Mesodermal cell (in vitro differentiated cells): ENCODE data around the gene DAPK2.
A peak's percentile ranks its signal among the peaks of the same experiment; 100 is the strongest.

ENCODE experiments used
- H3K27ac ChIP-seq: 2 replicates; pipeline ENCODE4 v1.7.0; 2013; ENCODE audit warnings: mild to moderate bottlenecking, low read depth, low read length, moderate library complexity; ENCODE audit not compliant: severe bottlenecking
- H3K36me3 ChIP-seq: 2 replicates; pipeline ENCODE4 v1.7.1; 2013; ENCODE audit warnings: mild to moderate bottlenecking, low read length, moderate library complexity; ENCODE audit not compliant: control insufficient read depth, insufficient read depth
- H3K4me1 ChIP-seq: one replicate; pipeline ENCODE4 v1.7.1; 2013; ENCODE audit warnings: mild to moderate bottlenecking, low read length; ENCODE audit not compliant: insufficient read depth, control insufficient read depth, poor library complexity, severe bottlenecking
- H3K4me3 ChIP-seq: 2 replicates; pipeline ENCODE4 v1.7.0; 2013; ENCODE audit warnings: low read length, control low read depth, mild to moderate bottlenecking; ENCODE audit not compliant: insufficient read depth, poor library complexity, severe bottlenecking; ENCODE audit errors: extremely low read depth
- H3K9me3 ChIP-seq: 2 replicates; pipeline ENCODE4 v1.7.1; 2013; ENCODE audit warnings: mild to moderate bottlenecking, low read length, moderate library complexity; ENCODE audit not compliant: control insufficient read depth
- WGBS, 2 experiments: methylation state at CpG; one replicate each; pipeline ENCODE4 v1.1.5; 2013; ENCODE audit warnings: missing lambda C conversion rate in 2 of 2; ENCODE audit not compliant: insufficient coverage in 2 of 2; 5-methylcytosine and 5-hydroxymethylcytosine counted together

The DAPK2 gene

GRCh38 chr15:63880744-63881143 is 165.5 kb downstream of the DAPK2 start:
- Histone ChIP-seq H3K27ac (no peak overlapping the region), H3K4me3 (no peak overlapping the region), H3K36me3 (no peaks in the 10 kb centered on the region), H3K9me3 (no peaks in the 10 kb centered on the region), H3K4me1 (peaks cover 4% of the 10 kb centered on the region)
- 91% methylated on average over 2 of the region's 5 CpGs; no CpG with 5 or more reads in 1 of the 2 experiments for WGBS, 2 experiments

- Histone ChIP-seq H3K9me3 (no peaks in the 10 kb centered on the region), H3K36me3 (no peaks in the 10 kb centered on the region), H3K27ac (no peak overlapping the region), H3K4me1 (peaks cover 4% of the 10 kb centered on the region), H3K4me3 (no peak overlapping the region)
- WGBS, 2 experiments, result 83 to 88% methylated on average over 1 of the region's 1 CpG
These were observed 166.3 kb downstream of the DAPK2 start for GRCh38 chr15:63879995-63880394.

- WGBS, 2 experiments, result 0% methylated on average over 1 of the region's 3 CpGs; no CpG with 5 or more reads in 1 of the 2 experiments
- Histone ChIP-seq H3K36me3 (no peaks in the 10 kb centered on the region), H3K27ac (no peak overlapping the region), H3K4me1 (peaks cover 4% of the 10 kb centered on the region), H3K9me3 (no peaks in the 10 kb centered on the region), H3K4me3 (no peak overlapping the region)
These were observed 167.1 kb downstream of the DAPK2 start for GRCh38 chr15:63879211-63879610.

GRCh38 chr15:63877713-63878271 is 168.5 kb downstream of the DAPK2 start:
- H3K4me1 ChIP-seq, result peaks cover 6% of the 10 kb centered on the region
- no peaks in the 10 kb centered on the region for H3K9me3 ChIP-seq
- no peak overlapping the region for H3K27ac ChIP-seq
- no peaks in the 10 kb centered on the region for H3K36me3 ChIP-seq
- 93% methylated on average over 3 of the region's 5 CpGs; no CpG with 5 or more reads in 1 of the 2 experiments for WGBS, 2 experiments
- H3K4me3 ChIP-seq, result no peak overlapping the region

DNA sequence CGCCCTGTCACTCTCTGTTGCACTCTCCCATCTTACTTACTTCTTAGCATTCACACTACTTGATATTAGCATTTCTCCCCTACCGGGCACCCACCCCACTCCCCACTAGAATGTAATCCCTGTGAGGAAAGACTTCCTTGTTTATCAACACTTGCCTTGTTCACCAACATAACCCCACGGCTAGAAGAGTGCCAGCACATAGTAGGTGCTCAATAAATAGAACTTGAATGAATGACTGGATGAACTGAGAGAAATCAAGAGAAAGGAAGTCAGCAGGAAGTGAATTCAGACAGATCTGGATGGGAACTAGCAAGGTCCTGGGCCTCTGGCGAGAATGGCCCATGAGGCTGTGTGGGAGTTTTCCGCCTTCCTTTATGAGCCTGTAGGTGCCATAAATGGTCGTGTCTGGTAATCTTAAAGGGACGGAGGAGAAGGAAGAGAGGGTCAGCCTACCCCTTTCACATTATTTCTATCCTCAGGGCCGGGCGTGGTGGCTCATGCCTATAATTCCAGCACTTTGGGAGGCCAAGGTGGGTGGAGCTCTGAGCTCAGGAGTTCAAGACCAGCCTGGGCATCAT is 170.1 kb downstream of the DAPK2 start:
- Histone ChIP-seq H3K4me1 (peaks cover 9% of the 10 kb centered on the region), H3K27ac (no peak overlapping the region), H3K9me3 (no peaks in the 10 kb centered on the region), H3K36me3 (no peaks in the 10 kb centered on the region), H3K4me3 (no peak overlapping the region)
- whole genome bisulfite sequencing, 2 experiments, result 54 to 100% methylated on average over 1 to 4 of the region's 9 CpGs

GRCh38 chr15:63874616-63875015 is 171.7 kb downstream of the DAPK2 start:
- no peak overlapping the region for H3K27ac ChIP-seq
- no peak overlapping the region for H3K4me3 ChIP-seq
- WGBS, 2 experiments, result 79 to 100% methylated on average over 1 to 3 of the region's 4 CpGs
- H3K9me3 ChIP-seq, result no peaks in the 10 kb centered on the region
- peaks cover 15% of the 10 kb centered on the region for H3K4me1 ChIP-seq
- no peaks in the 10 kb centered on the region for H3K36me3 ChIP-seq

- Histone ChIP-seq H3K9me3 (no peaks in the 10 kb centered on the region), H3K4me1 (peaks cover 11% of the 10 kb centered on the region), H3K4me3 (no peak overlapping the region), H3K27ac (no peak overlapping the region), H3K36me3 (no peaks in the 10 kb centered on the region)
- WGBS, 2 experiments, result 93 to 96% methylated on average over 7 of the region's 8 CpGs
These were observed 173.3 kb downstream of the DAPK2 start for GRCh38 chr15:63872759-63873510.

GRCh38 chr15:63870487-63871209 is 175.6 kb downstream of the DAPK2 start:
- peak overlapping the region; percentile 43 for H3K27ac ChIP-seq
- H3K4me1 ChIP-seq, result peaks cover 11% of the 10 kb centered on the region
- H3K4me3 ChIP-seq, result no peak overlapping the region
- 84 to 85% methylated on average over 3 to 5 of the region's 6 CpGs for WGBS, 2 experiments
- no peaks in the 10 kb centered on the region for H3K9me3 ChIP-seq
- H3K36me3 ChIP-seq, result no peaks in the 10 kb centered on the region

DNA sequence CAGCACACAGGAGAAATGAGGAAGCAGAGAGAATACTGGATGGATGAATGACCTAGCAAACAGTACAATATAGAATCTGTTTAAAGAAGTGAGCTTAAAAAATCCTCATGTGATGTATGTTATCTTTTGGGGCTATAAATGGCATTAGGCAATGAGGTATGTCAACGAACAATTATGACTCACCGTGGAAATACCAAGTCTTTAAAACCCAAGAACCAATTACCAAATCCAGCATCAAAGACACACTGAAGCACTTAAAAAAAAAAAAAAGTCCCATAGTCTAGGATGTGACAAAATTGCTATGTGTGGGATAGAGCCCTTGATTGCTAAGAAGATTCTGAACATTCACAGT is 176.3 kb downstream of the DAPK2 start:
- Histone ChIP-seq H3K4me1 (peaks cover 11% of the 10 kb centered on the region), H3K4me3 (no peak overlapping the region), H3K27ac (peak overlapping the region; percentile 16), H3K9me3 (no peaks in the 10 kb centered on the region), H3K36me3 (no peaks in the 10 kb centered on the region)
- no CpG with 5 or more reads among the region's 2 CpGs for WGBS, 2 experiments

- no peaks in the 10 kb centered on the region for H3K36me3 ChIP-seq
- H3K9me3 ChIP-seq, result no peaks in the 10 kb centered on the region
- WGBS, 2 experiments, result 40 to 100% methylated on average over 1 of the region's 2 CpGs
- H3K27ac ChIP-seq, result peak overlapping the region; percentile 16
- H3K4me1 ChIP-seq, result peaks cover 11% of the 10 kb centered on the region
- no peak overlapping the region for H3K4me3 ChIP-seq
These were observed 176.8 kb downstream of the DAPK2 start for GRCh38 chr15:63869371-63870042.
